HepG2 (cell line): ENCODE measurements around the gene COPZ1. TPM values are rescaled to one million over a fixed set of nuclear protein-coding genes. Genes with fewer than 3 reads are reported as not detected.

Source experiments
- CBFB ChIP-seq: sonication (generic); formaldehyde crosslinking; IDR thresholded peaks from 2 replicates; pipeline ENCODE4 v1.4.0; 2020; ENCODE audit warnings: missing genetic modification reagents
- KDM6A ChIP-seq: IDR thresholded peaks from 2 replicates; pipeline ENCODE4 v1.6.1; 2016; ENCODE audit warnings: low read depth
- MZF1 ChIP-seq: sonication (generic); formaldehyde crosslinking; IDR thresholded peaks from 2 replicates; pipeline ENCODE4 v1.8.1; 2023; ENCODE audit warnings: mild to moderate bottlenecking, missing genetic modification reagents, borderline replicate concordance
- NFKB2 ChIP-seq: sonication (generic); formaldehyde crosslinking; IDR thresholded peaks from 2 replicates; pipeline ENCODE4 v1.4.0; 2020; ENCODE audit warnings: missing genetic modification reagents, borderline replicate concordance
- PITX1 ChIP-seq: sonication (generic); formaldehyde crosslinking; IDR thresholded peaks from 2 replicates; pipeline ENCODE4 v1.5.1; 2020; ENCODE audit warnings: mild to moderate bottlenecking, missing genetic modification reagents
- POGZ ChIP-seq: sonication (generic); formaldehyde crosslinking; IDR thresholded peaks from 2 replicates; pipeline ENCODE4 v1.4.0; 2020; ENCODE audit warnings: mild to moderate bottlenecking, missing genetic modification reagents
- RFX3 ChIP-seq: IDR thresholded peaks from 2 replicates; pipeline ENCODE4 v1.6.1; 2016; ENCODE audit warnings: missing biosample characterization, missing genetic modification reagents
- TAF1 ChIP-seq: sonication (generic); formaldehyde crosslinking; IDR thresholded peaks from 2 replicates; pipeline ENCODE4 v1.4.0; 2020; ENCODE audit warnings: missing genetic modification reagents
- UBTF ChIP-seq: sonication (generic); formaldehyde crosslinking; IDR thresholded peaks from 2 replicates; pipeline ENCODE4 v1.4.0; 2020; ENCODE audit warnings: mild to moderate bottlenecking, missing genetic modification reagents
- ZNF136 ChIP-seq: sonication (generic); formaldehyde crosslinking; IDR thresholded peaks from 2 replicates; pipeline ENCODE4 v1.8.1; 2022; ENCODE audit warnings: low read depth, mild to moderate bottlenecking, moderate library complexity, missing genetic modification reagents
- ZNF160 ChIP-seq: sonication (generic); formaldehyde crosslinking; IDR thresholded peaks from 2 replicates; pipeline ENCODE4 v1.8.0; 2022; ENCODE audit warnings: mild to moderate bottlenecking, inconsistent platforms, missing genetic modification reagents
- ZNF274 ChIP-seq: sonication (generic); formaldehyde crosslinking; IDR thresholded peaks from 2 replicates; pipeline ENCODE4 v1.5.1; 2020; ENCODE audit warnings: mild to moderate bottlenecking, missing genetic modification reagents
- ZNF468 ChIP-seq: sonication (generic); formaldehyde crosslinking; IDR thresholded peaks from 2 replicates; pipeline ENCODE4 v1.8.0; 2022; ENCODE audit warnings: mild to moderate bottlenecking, moderate library complexity, missing genetic modification reagents
- ZNF782 ChIP-seq: sonication (generic); formaldehyde crosslinking; IDR thresholded peaks from 2 replicates; pipeline ENCODE4 v1.4.0; 2020; ENCODE audit warnings: missing genetic modification reagents, mild to moderate bottlenecking, borderline replicate concordance
- ZNF878 ChIP-seq: sonication (generic); formaldehyde crosslinking; IDR thresholded peaks from 2 replicates; pipeline ENCODE4 v1.8.1; 2023; ENCODE audit warnings: mild to moderate bottlenecking, missing genetic modification reagents, moderate library complexity
- polyA plus RNA-seq, 8 experiments: library from polyadenylated mRNA; depleted of rRNA in 3 of 8; stranded (reverse) in 7 of 8; unstranded in 1 of 8; fragments of >200 nt; fragmentation: Illumina TruSeq in 4 of 8; extraction: Trizol in 4 of 8; gene quantifications; 2 replicates each; pipeline versions ENCODE4 v1.2.1 to v1.2.3, GENCODE V29; 2011 to 2016; ENCODE audit warnings: low read depth in 4 of 8, missing spikeins in 1 of 8, mixed read lengths in 1 of 8; ENCODE audit not compliant: insufficient read depth in 1 of 8
- total RNA-seq, 5 experiments: library from RNA; depleted of rRNA; stranded (reverse); fragments of >200 nt; fragmentation: Illumina TruSeq; extraction: Trizol; gene quantifications; 2 replicates each; pipeline ENCODE4 v1.2.3, GENCODE V29; 2016; ENCODE audit warnings: low read depth in 1 of 5
- TF ChIP-seq, protein P1 (sequence below): sonication (generic); formaldehyde crosslinking; IDR thresholded peaks from 2 replicates; pipeline ENCODE4 v1.4.0; 2020; ENCODE audit warnings: missing genetic modification reagents
- TF ChIP-seq, protein P2 (sequence below): sonication (generic); formaldehyde crosslinking; IDR thresholded peaks from 2 replicates; pipeline ENCODE4 v1.4.0; 2020; ENCODE audit warnings: mild to moderate bottlenecking, missing genetic modification reagents

Gene COPZ1
- total and polyA plus RNA-seq, 2 of the 13 experiments (the other 11 are each of a cell fraction or from before 2014, with no cell fraction given) = 125 to 184 TPM

DNA sequence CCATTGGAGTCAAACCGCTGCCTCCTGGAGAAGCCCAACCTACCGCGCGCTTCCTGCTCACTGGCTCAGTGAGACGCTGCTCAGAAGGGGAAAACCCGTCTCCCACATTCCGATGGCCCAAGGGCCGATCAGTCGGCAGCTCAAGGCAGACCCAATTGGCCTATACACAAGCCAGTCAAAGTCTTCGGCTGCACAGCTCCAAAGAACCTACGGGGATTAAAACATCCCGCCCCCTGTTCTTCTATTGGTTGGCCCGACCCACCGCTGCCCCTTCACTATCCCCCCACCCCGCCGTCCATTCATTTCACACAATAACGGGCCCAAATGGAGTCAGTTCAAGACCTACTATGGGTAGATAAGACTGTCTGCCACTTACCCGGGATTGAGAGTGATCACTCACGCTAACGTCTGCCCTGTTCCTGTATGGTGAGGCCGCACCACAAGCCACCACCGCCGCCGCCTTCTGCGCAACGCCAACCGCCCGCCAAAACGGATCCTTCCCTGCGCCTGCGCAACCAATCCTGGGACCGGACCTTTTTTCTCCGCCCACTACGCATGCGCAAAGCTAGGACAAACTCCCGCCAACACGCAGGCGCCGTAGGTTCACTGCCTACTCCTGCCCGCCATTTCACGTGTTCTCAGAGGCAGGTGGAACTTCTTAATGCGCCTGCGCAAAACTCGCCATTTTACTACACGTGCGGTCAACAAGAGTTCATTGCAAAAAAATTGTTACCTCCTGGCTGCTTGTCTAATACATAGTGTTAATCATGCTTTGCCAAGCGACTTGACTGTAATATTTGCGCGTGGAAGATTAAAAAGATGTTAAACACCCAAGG, 45.1 kb upstream of the COPZ1 start, which contains the start of gene CBX5 (continued):
- TF ChIP-seq UBTF (CRISPR knock-in tag) (peak; percentile 68), TAF1 (CRISPR knock-in tag) (peak; percentile 80), ZNF136 (CRISPR knock-in tag) (no peak; the same call in 1 of the 2 replicates), MZF1 (CRISPR knock-in tag) (no peak), POGZ (peak; percentile 67), RFX3 (CRISPR knock-in tag) (no peak), CBFB (CRISPR knock-in tag) (no peak; the same call in 1 of the 2 replicates), ZNF878 (no peak; the same call in 1 of the 2 replicates), ZNF274 (peak; percentile 51; the same call in 1 of the 2 replicates), PITX1 (CRISPR knock-in tag) (peak; percentile 77), NFKB2 (CRISPR knock-in tag) (peak; percentile 56), ZNF160 (CRISPR knock-in tag) (peak; percentile 47; the same call in 1 of the 2 replicates), ZNF468 (CRISPR knock-in tag) (no peak), ZNF782 (no peak), KDM6A (CRISPR knock-in tag) (no peak)
- TF ChIP-seq, protein P1, sequence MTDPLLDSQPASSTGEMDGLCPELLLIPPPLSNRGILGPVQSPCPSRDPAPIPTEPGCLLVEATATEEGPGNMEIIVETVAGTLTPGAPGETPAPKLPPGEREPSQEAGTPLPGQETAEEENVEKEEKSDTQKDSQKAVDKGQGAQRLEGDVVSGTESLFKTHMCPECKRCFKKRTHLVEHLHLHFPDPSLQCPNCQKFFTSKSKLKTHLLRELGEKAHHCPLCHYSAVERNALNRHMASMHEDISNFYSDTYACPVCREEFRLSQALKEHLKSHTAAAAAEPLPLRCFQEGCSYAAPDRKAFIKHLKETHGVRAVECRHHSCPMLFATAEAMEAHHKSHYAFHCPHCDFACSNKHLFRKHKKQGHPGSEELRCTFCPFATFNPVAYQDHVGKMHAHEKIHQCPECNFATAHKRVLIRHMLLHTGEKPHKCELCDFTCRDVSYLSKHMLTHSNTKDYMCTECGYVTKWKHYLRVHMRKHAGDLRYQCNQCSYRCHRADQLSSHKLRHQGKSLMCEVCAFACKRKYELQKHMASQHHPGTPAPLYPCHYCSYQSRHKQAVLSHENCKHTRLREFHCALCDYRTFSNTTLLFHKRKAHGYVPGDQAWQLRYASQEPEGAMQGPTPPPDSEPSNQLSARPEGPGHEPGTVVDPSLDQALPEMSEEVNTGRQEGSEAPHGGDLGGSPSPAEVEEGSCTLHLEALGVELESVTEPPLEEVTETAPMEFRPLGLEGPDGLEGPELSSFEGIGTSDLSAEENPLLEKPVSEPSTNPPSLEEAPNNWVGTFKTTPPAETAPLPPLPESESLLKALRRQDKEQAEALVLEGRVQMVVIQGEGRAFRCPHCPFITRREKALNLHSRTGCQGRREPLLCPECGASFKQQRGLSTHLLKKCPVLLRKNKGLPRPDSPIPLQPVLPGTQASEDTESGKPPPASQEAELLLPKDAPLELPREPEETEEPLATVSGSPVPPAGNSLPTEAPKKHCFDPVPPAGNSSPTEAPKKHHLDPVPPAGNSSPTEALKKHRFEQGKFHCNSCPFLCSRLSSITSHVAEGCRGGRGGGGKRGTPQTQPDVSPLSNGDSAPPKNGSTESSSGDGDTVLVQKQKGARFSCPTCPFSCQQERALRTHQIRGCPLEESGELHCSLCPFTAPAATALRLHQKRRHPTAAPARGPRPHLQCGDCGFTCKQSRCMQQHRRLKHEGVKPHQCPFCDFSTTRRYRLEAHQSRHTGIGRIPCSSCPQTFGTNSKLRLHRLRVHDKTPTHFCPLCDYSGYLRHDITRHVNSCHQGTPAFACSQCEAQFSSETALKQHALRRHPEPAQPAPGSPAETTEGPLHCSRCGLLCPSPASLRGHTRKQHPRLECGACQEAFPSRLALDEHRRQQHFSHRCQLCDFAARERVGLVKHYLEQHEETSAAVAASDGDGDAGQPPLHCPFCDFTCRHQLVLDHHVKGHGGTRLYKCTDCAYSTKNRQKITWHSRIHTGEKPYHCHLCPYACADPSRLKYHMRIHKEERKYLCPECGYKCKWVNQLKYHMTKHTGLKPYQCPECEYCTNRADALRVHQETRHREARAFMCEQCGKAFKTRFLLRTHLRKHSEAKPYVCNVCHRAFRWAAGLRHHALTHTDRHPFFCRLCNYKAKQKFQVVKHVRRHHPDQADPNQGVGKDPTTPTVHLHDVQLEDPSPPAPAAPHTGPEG (CRISPR knock-in tag) = peak; percentile 72; the same call in 1 of the 2 replicates
- TF ChIP-seq, protein P2, sequence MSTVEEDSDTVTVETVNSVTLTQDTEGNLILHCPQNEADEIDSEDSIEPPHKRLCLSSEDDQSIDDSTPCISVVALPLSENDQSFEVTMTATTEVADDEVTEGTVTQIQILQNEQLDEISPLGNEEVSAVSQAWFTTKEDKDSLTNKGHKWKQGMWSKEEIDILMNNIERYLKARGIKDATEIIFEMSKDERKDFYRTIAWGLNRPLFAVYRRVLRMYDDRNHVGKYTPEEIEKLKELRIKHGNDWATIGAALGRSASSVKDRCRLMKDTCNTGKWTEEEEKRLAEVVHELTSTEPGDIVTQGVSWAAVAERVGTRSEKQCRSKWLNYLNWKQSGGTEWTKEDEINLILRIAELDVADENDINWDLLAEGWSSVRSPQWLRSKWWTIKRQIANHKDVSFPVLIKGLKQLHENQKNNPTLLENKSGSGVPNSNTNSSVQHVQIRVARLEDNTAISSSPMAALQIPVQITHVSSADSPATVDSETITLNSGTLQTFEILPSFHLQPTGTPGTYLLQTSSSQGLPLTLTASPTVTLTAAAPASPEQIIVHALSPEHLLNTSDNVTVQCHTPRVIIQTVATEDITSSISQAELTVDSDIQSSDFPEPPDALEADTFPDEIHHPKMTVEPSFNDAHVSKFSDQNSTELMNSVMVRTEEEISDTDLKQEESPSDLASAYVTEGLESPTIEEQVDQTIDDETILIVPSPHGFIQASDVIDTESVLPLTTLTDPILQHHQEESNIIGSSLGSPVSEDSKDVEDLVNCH = 0 out of 2 replicates have a peak, but pooled peaks have one; percentile 50
